ENCODE data around the gene PLAAT3. TPM values are rescaled to one million over a fixed set of nuclear protein-coding genes. Genes with fewer than 3 reads are reported as not detected.
"Not testable (repeated sequence)": the region's sequence is repeated elsewhere in the genome, so short reads cannot be mapped to it uniquely, and the experiment has no call there.

The PLAAT3 gene
- total RNA-seq, 2 donors from 2014 or later: 3.8 to 13.2 TPM

DNA sequence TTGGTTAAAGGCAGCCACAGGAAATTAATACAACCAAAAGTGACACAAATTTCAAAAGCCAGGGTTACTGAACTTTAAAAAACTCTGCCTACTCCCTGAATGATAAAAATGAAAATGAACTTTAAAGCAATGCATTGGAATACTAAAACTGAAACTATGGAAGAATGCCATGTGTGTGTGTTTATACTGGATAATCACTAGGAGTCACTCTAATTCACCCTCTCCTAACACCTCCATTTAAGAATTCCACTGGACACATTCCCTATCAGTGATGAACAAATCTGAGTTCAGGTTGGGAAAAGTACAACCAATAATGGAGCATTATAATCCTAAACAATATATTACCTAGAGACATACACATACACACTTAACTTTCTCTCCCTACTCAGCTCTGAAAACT, 27.5 kb upstream of the PLAAT3 start:
- Histone ChIP-seq H3K4me3 (no peak overlapping the region), H3K36me3 (peaks cover 25% of the 10 kb centered on the region), H3K27ac (no peak overlapping the region), H3K9me3 (no peaks in the 10 kb centered on the region), H3K4me1 (no peaks in the 10 kb centered on the region), H3K27me3 (no peaks in the 10 kb centered on the region), H3K9ac (ENCODE audit: low read depth in 2 of 2, low read length in 2 of 2) (no peak overlapping the region)
- intact Hi-C loops (cut with DNase I): no loop called here
- TF ChIP-seq, protein P1, sequence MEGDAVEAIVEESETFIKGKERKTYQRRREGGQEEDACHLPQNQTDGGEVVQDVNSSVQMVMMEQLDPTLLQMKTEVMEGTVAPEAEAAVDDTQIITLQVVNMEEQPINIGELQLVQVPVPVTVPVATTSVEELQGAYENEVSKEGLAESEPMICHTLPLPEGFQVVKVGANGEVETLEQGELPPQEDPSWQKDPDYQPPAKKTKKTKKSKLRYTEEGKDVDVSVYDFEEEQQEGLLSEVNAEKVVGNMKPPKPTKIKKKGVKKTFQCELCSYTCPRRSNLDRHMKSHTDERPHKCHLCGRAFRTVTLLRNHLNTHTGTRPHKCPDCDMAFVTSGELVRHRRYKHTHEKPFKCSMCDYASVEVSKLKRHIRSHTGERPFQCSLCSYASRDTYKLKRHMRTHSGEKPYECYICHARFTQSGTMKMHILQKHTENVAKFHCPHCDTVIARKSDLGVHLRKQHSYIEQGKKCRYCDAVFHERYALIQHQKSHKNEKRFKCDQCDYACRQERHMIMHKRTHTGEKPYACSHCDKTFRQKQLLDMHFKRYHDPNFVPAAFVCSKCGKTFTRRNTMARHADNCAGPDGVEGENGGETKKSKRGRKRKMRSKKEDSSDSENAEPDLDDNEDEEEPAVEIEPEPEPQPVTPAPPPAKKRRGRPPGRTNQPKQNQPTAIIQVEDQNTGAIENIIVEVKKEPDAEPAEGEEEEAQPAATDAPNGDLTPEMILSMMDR (IDR thresholded peaks at IDR 0.05): no peak
- no peak for DNase-seq

DNA sequence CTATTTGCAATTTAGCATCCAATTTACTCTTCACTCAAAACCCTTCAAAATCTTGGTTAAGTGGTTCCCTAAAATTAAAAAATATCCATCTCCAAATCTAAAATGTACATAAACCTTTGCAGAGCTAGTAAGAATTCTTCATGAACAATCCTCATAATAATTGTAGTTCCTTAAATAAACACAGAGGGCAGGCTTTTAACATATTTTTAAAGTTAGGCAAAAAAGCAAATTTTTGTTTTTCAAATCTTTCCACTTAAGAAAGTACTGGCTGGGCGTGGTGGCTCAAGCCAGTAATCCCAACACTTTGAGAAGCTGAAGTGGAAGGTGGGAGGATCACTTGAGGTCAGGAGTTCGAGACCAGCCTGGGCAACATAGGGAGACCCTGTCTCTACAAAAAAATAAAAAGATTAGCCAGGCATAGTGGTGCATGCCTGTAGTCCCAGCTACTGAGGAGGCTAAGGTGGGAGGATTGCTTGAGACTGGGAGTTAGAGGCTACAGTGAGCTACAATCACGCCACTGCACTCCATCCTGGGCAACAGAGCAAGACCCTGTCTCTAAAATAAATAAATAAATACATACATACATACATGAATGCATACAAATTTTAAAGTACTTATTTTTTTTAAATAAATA, 25.1 kb upstream of the PLAAT3 start:
- Histone ChIP-seq H3K4me3 (no peak overlapping the region), H3K9me3 (no peaks in the 10 kb centered on the region), H3K4me1 (no peaks in the 10 kb centered on the region), H3K27ac (no peak overlapping the region), H3K9ac (ENCODE audit: low read depth in 2 of 2, low read length in 2 of 2) (no peak overlapping the region), H3K27me3 (no peaks in the 10 kb centered on the region), H3K36me3 (peaks cover 25% of the 10 kb centered on the region)
- intact Hi-C loops (cut with DNase I): loop anchor here (5.0 kb wide), 1 partner anchor 98 kb away; no protein-coding TSS in a partner anchor
- no peak for DNase-seq
- TF ChIP-seq, protein P1 (IDR thresholded peaks at IDR 0.05): no peak

DNA sequence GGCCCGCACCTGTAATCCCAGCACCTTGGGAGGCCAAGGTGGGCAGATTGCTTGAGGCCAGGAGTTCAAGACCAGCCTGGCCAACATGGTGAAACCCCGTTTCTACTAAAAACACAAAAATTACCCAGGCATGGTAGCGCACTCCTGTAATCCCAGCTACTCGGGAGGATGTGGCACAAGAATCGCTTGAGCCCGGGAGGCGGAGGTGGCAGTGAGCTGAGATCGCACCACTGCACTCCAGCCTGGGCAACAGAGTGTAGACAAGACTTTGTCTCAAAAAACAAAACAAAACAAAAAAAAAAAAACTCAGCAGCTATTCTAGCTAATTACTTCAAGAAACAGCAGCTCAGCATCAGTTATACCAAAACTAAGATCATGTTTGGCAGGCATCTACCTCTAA, 24.2 kb upstream of the PLAAT3 start:
- peaks cover 24% of the 10 kb centered on the region for H3K36me3 ChIP-seq

DNA sequence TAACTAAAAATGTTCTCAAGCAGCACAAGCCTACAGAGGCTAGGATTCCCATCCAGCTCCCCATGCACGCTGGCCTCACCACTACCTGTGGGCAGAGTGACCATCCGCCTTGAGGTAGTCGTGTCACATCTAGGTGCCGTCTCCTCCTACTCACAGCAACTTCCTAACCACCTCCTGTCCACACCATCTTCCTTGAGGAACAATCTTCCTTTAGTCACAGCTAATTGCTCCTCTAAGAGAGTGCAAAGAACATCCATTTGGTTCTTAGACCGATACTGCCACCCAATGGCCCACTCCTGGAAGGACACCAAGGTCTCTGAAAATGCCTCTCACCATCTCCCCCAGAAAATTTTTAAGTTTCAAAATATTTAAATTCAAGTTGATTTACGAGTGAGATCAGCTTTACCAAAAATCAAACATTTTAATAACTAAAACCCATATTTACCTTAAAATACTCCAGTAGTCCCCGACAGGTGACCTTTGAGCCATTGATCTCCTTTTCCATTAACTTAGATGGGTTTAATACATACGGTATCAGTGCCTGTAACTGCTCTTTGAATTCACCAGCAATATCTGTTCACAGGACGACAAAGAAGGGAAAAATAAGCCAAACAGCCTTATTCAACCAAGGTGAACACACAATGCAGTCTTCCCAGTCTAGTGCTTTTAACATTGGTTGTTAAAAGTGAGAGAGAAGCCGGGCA, 21.7 kb upstream of the PLAAT3 start:
- peak; percentile 66 for DNase-seq
- TF ChIP-seq, protein P1 (IDR thresholded peaks at IDR 0.05): peak; percentile 89
- no peak overlapping the region for H3K9ac ChIP-seq (ENCODE audit: low read depth in 2 of 2, low read length in 2 of 2)
- H3K36me3 ChIP-seq: peaks cover under 1% of the 10 kb centered on the region
- no peaks in the 10 kb centered on the region for H3K27me3 ChIP-seq
- no peak overlapping the region for H3K4me3 ChIP-seq
- H3K4me1 ChIP-seq: peaks cover 2% of the 10 kb centered on the region
- no peaks in the 10 kb centered on the region for H3K9me3 ChIP-seq
- H3K27ac ChIP-seq: no peak overlapping the region
- intact Hi-C loops (cut with DNase I): loop anchor here (2.0 to 5.0 kb wide), 2 partner anchors 101 to 157 kb away; no protein-coding TSS in a partner anchor

More for the DNA sequence above, 24.2 kb upstream of the PLAAT3 start:
- H3K4me3 ChIP-seq; H3K27me3 ChIP-seq; H3K27ac ChIP-seq; H3K4me1 ChIP-seq; H3K9me3 ChIP-seq; H3K9ac ChIP-seq (ENCODE audit: low read depth in 2 of 2, low read length in 2 of 2); DNase-seq: not testable (repeated sequence)
- intact Hi-C loops (cut with DNase I): loop anchor here (5.0 kb wide), 1 partner anchor 99 kb away; no protein-coding TSS in a partner anchor

DNA sequence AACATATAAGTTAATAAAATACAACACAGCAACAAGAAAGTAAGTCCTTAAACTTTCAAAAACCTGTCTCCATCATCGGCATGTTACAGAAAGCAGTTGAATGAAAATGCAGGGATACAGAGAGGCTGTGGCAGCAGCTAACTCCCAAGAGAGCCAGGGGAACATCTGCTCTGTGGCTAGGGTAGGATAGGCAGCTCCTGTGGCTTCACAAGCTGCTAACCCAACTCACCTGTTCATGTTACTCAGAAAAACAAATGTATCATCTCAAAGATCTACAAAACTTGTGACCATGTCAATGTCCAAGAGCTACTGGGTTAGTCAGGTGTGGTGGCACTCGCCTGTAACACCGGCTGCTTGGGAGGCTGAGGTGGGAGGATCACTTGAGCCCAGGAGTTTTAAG, 15.2 kb upstream of the PLAAT3 start:
- intact Hi-C loops (cut with DNase I): no loop called here
- Histone ChIP-seq H3K27me3 (no peaks in the 10 kb centered on the region), H3K36me3 (no peaks in the 10 kb centered on the region), H3K4me3 (no peak overlapping the region), H3K9ac (ENCODE audit: low read depth in 2 of 2, low read length in 2 of 2) (no peak overlapping the region), H3K27ac (no peak overlapping the region), H3K4me1 (peaks cover 2% of the 10 kb centered on the region), H3K9me3 (no peaks in the 10 kb centered on the region)
- TF ChIP-seq, protein P1 (IDR thresholded peaks at IDR 0.05): no peak
- DNase-seq: no peak
